Subcutaneous abdominal adipose tissue (tissue), 5 donors: ENCODE data around the gene SUN2.

Experiments used
- H3K27ac ChIP-seq: one replicate; pipeline ENCODE4 v1.7.0; 2013; ENCODE audit warnings: low read depth, mild to moderate bottlenecking, inconsistent platforms, low read length, moderate library complexity
- H3K27me3 ChIP-seq, 5 donors: one replicate each; pipeline ENCODE4 v1.7.0; 2013; ENCODE audit warnings: low read length in 5 of 5, inconsistent platforms in 1 of 5; ENCODE audit not compliant: control insufficient read depth in 5 of 5, insufficient read depth in 4 of 5
- H3K36me3 ChIP-seq, 5 donors: one replicate each; pipeline ENCODE4 v1.7.0; 2013; ENCODE audit warnings: low read length in 5 of 5; ENCODE audit not compliant: control insufficient read depth in 5 of 5, insufficient read depth in 5 of 5
- H3K4me1 ChIP-seq, 5 donors: one replicate each; pipeline ENCODE4 v1.7.0; 2013; ENCODE audit warnings: low read length in 5 of 5, mild to moderate bottlenecking in 3 of 5, moderate library complexity in 1 of 5; ENCODE audit not compliant: control insufficient read depth in 5 of 5, insufficient read depth in 5 of 5
- H3K4me3 ChIP-seq, 5 donors: one replicate each; pipeline ENCODE4 v1.7.0; 2013; ENCODE audit warnings: low read length in 5 of 5, low read depth in 1 of 5
- H3K9ac ChIP-seq, 5 donors: one replicate each; pipeline ENCODE4 v1.7.0; 2013; ENCODE audit warnings: low read length in 5 of 5, mild to moderate bottlenecking in 4 of 5, moderate library complexity in 3 of 5
- H3K9me3 ChIP-seq, 5 donors: one replicate each; pipeline ENCODE4 v1.7.0; 2013; ENCODE audit warnings: low read length in 5 of 5; ENCODE audit not compliant: control insufficient read depth in 5 of 5
- donor health status: healthy.
- donor health status: healthy.
- donor health status: healthy.
- donor health status: healthy.
- donor health status: healthy.

Gene SUN2

DNA sequence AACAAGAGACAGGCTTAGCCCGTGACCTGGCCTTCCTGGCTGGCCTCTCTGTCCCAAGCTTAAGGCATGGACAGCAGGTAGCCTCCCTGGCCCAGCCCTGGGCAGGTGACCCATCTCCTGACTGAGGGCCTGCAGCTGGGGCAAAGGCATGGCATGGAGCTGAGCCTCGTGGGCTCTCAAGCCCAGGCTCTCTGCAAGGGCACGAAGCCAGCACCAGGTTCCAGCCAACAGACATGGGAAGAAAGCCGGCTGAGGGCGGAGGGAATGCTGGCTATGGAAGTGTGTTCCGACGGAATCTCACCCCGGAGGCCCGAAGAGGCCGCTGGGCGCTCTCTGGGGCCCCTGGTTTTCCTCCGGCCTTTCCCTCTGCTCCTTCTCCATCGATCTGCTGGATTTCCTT lies 25.2 kb upstream of the SUN2 start:
- H3K27me3 ChIP-seq: no peaks in the 10 kb centered on the region
- peaks cover 0 to 46% (median 23%) of the 10 kb centered on the region in 5 donors for H3K36me3 ChIP-seq
- no peaks in the 10 kb centered on the region for H3K9me3 ChIP-seq
- H3K9ac ChIP-seq: no peak overlapping the region
- no peak overlapping the region for H3K4me3 ChIP-seq
- no peak overlapping the region for H3K27ac ChIP-seq
- H3K4me1 ChIP-seq: peaks cover 0 to 17% (median 15%) of the 10 kb centered on the region in 5 donors

DNA sequence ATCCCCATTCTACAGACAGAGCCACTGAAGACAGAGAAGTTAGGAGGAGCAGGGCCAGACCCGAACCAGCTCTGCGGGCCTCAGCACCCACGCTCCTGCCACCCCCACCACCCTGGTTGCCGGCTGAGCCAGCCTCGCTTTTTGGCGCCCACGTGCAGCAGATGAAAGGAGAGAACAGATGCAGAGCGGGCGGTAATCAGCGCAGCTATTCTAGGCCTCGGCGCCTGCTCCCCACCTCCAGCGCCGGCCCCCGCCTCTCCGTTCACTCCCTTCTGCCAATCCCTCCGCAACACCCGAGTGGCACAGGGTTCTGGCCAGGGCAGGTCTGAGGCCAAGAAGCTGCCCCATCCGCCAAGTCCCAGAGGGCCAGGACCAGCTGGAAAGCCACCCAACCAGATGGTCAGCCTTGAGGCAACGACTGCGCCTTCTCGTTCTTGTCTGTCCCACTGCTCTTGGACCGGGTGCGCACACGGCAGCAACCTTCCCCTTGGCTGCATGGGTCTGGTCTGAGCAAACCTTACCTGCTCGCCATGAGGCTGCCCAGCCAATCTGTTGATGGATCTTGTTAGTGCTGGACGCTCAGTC lies 21.4 kb upstream of the SUN2 start:
- Histone ChIP-seq H3K27me3 (no peaks in the 10 kb centered on the region), H3K4me3 (no peak overlapping the region), H3K9ac (no peak overlapping the region), H3K4me1 (peaks cover 0 to 13% (median 6%) of the 10 kb centered on the region in 5 donors), H3K36me3 (peaks cover 0 to 45% (median 23%) of the 10 kb centered on the region in 5 donors), H3K9me3 (no peaks in the 10 kb centered on the region), H3K27ac (no peak overlapping the region)

DNA sequence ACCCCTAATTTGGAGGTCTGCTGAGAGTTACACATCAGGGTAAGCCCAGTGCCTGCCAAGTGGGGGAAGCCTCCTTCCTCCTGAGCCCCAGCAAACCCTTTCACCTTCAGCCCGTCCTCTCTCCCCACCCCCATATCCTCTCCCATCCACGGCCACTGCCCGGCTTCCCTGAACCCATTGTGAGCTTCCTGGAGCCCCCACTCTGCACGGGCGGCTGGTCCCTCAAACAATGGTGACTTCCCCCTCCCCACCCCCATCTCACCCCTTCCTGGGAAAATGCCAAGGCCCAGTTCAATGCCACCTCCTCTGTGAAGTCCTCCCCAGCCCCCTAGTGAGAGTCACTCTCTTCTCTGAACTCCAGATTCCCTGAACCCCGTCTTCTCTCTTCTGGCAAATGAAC lies 20.3 kb upstream of the SUN2 start:
- no peak overlapping the region for H3K9ac ChIP-seq
- H3K4me3 ChIP-seq: no peak overlapping the region
- H3K27me3 ChIP-seq: no peaks in the 10 kb centered on the region
- no peak overlapping the region for H3K27ac ChIP-seq
- H3K4me1 ChIP-seq: peaks cover 0 to 11% (median 3%) of the 10 kb centered on the region in 5 donors
- H3K9me3 ChIP-seq: no peaks in the 10 kb centered on the region
- peaks cover 0 to 38% (median 23%) of the 10 kb centered on the region in 5 donors for H3K36me3 ChIP-seq

DNA sequence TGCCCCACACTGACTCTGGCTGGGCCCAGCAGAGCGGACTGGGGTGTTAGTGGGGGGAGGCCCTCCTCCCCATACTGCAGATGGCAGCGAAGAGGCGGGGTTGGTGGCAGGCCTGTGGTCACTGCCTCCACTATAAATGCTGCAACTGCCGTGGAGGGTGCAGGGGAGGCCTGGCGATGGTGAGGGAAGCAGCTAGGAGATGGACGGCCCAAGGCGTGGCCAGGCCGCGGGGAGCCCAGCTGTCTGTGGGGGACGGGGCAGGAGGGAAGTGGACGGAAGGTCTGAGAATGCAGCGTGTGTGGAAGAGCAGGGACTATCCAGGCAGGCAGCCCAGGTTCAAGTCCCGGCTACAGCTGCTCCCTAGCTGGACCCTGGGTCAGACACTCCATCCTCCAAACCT lies 19.9 kb upstream of the SUN2 start:
- Histone ChIP-seq H3K4me3 (no peak overlapping the region), H3K4me1 (peaks cover 0 to 11% (median 0%) of the 10 kb centered on the region in 5 donors), H3K27ac (no peak overlapping the region), H3K9me3 (no peaks in the 10 kb centered on the region), H3K27me3 (no peaks in the 10 kb centered on the region), H3K9ac (no peak overlapping the region), H3K36me3 (peaks cover 0 to 33% (median 21%) of the 10 kb centered on the region in 5 donors)

DNA sequence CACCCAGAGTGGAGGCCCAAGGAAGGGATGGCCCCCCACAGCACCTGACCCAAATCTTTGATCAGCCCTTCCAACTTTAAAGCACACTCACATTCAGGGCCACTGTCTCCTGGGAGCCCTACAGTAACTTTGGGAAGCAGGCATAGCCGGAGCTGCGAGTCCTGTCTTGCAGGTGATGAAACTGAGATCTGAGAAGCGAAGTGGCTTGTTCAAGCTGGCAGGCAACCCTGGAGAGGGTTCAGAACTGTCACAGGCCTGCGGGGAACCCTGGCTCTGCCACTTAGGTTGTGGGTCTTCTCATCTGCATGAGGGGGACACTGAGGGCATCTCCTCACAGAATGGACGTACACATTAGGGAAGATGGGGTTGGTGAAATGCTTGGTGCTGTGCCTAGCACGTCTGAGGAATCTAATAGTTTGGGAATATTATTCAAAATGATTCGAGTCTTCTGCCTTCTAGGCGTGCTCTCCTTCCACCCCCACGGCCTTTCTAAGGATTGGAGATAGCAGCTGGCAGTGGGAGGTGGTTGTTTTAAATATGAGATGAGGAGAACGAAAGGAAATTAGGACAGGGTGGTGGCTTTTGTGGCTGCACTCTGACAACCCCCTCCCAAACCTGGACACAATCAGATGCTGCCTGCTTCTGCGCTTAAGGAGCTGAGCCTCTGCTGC lies 18.8 kb upstream of the SUN2 start:
- peaks cover 0 to 11% (median 0%) of the 10 kb centered on the region in 5 donors for H3K4me1 ChIP-seq
- peaks cover 0 to 23% (median 11%) of the 10 kb centered on the region in 5 donors for H3K36me3 ChIP-seq
- H3K27ac ChIP-seq: no peak overlapping the region
- no peaks in the 10 kb centered on the region for H3K27me3 ChIP-seq
- no peak overlapping the region for H3K4me3 ChIP-seq
- no peak overlapping the region for H3K9ac ChIP-seq
- H3K9me3 ChIP-seq: no peaks in the 10 kb centered on the region

DNA sequence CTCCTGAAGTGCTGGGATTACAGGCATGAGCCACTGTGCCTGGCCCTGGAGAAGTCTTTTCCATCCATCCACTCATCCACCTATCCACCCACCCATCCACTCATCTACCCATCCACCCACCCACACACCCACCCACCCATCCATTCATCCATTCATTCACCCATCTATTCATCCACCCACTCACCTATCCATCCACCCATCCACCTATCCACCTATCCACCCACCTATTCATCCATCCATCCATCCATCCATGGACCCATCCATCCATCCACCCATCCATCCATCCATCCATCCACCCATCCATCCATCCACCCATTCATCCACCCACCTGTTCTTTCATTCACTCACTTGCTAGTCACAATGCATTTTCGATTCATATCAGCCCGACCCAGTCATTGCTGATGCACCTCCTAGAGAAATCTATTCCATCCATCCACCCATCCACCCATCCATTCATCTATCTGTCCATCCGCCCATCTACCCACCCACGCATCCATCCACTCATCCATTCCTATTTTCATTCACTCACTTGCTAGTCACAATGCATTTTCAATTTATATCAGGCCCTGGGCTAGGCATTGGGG lies 17.7 kb upstream of the SUN2 start:
- H3K9me3 ChIP-seq: no peaks in the 10 kb centered on the region
- H3K36me3 ChIP-seq: peaks cover 0 to 11% (median 0%) of the 10 kb centered on the region in 5 donors
- no peak overlapping the region for H3K27ac ChIP-seq
- peaks cover 0 to 11% (median 0%) of the 10 kb centered on the region in 5 donors for H3K4me1 ChIP-seq
- no peak overlapping the region for H3K9ac ChIP-seq
- no peak overlapping the region for H3K4me3 ChIP-seq
- H3K27me3 ChIP-seq: no peaks in the 10 kb centered on the region

DNA sequence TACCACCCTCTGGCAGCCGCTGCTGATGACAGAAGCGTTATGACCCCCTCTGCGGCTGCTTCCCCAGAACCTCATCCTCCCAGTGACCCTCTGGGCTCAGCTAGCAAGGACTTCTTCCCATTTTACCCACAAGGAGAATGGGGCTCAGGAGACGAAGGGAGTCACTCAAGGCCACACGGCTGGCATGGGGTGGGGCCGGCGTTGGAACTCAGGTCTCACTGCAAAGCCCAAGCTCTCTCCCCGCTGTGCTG lies 16.8 kb upstream of the SUN2 start:
- no peaks in the 10 kb centered on the region for H3K27me3 ChIP-seq
- H3K4me1 ChIP-seq: peaks cover 0 to 11% (median 0%) of the 10 kb centered on the region in 5 donors
- no peak overlapping the region for H3K27ac ChIP-seq
- no peak overlapping the region for H3K4me3 ChIP-seq
- H3K9me3 ChIP-seq: no peaks in the 10 kb centered on the region
- no peak overlapping the region for H3K9ac ChIP-seq
- H3K36me3 ChIP-seq: peaks cover 0 to 4% (median 0%) of the 10 kb centered on the region in 5 donors

DNA sequence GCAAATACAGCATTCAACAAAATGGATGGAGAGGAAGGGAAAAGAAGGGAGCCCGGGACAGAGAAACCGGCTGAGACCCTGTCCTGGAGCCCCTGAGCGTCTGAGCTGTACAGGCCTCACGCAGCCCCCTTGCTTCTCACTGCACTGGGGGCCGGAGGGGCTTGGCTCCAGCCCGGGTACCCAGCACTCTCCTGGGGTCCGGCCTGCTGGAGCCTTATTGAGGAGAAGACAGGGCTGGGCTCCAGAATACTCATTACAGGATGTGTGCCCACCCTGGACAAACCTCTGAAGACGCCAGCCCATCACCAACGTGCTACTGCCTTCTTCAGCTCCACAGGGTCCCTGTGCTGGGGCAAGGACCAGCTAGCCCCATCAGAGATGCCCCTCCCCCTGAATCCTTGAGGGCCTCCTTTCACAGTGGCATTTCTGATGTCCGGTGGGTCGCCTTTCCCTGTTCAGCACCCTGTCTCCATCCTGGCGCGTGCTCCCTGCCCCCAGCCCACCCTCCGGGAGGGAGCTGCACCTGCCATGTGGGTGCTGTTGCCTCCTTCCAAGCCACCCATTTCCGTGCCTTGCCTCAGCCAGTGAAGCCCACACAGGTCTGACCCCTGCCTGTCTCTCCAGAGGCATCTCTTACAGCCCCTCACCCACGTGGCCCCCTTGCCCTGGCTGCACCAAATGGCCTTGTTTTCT lies 14.6 kb upstream of the SUN2 start:
- Histone ChIP-seq H3K27ac (no peak overlapping the region), H3K4me1 (peaks cover 0 to 3% (median 0%) of the 10 kb centered on the region in 5 donors), H3K9ac (no peak overlapping the region), H3K4me3 (no peak overlapping the region), H3K27me3 (peaks cover 0 to 7% (median 0%) of the 10 kb centered on the region in 5 donors), H3K36me3 (no peaks in the 10 kb centered on the region), H3K9me3 (no peaks in the 10 kb centered on the region)

DNA sequence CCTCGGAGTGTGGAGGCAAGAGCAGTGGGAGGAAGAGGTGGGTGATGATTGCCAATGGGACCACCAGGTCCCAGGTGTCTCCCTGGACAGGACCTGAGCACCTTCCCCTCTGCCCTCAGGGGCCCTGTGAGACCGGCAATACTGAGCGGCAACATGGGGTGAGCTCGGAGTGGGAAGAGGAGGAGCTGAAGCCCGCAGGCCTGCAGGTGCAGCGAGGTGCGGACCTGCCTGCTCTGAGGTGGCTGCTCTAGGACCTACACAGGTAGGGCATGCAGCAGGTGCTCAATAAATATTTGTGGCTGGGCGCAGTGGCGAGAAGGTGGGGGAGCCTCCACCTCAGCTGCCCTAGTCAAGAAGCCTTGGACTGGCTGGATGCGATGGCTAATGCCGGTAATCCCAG lies 12.2 kb upstream of the SUN2 start:
- Histone ChIP-seq H3K9me3 (no peaks in the 10 kb centered on the region), H3K9ac (no peak overlapping the region), H3K27me3 (peaks cover 0 to 8% (median 0%) of the 10 kb centered on the region in 5 donors), H3K4me3 (no peak overlapping the region), H3K4me1 (peaks cover 0 to 5% (median 3%) of the 10 kb centered on the region in 5 donors), H3K36me3 (no peaks in the 10 kb centered on the region), H3K27ac (no peak overlapping the region)

DNA sequence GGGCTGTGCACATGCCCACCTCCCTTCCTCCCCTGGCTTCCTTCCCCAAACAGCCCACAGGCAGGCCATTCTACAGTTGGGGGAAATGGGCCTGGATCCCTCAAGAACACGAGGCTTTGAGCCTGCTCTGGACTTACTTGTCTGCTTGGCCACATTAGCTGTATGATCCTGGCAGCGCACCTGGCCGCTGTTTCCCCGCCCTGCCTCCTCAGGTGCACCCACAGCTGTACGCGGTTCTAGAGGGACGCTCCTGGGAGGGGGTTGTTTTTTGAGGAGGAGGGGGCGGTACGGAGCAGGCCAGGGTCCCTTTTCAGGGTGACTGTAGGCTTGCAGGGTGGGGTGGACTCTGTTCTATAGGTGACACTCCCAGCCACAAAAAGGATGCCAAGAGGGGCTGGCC lies 11.5 kb upstream of the SUN2 start:
- H3K36me3 ChIP-seq: no peaks in the 10 kb centered on the region
- no peaks in the 10 kb centered on the region for H3K9me3 ChIP-seq
- H3K27me3 ChIP-seq: peaks cover 0 to 8% (median 0%) of the 10 kb centered on the region in 5 donors
- no peak overlapping the region for H3K4me3 ChIP-seq
- H3K4me1 ChIP-seq: peaks cover 0 to 11% (median 10%) of the 10 kb centered on the region in 5 donors
- no peak overlapping the region for H3K27ac ChIP-seq
- no peak overlapping the region for H3K9ac ChIP-seq
